22Rv1 (cell line): ENCODE results near the gene CDKN2AIP.

Experiments
- H3K27ac ChIP-seq: fragments of 450-650 bp; 2 replicates; pipeline ENCODE4 v1.5.1; 2017
- ZFX ChIP-seq: fragments of 450-650 bp; IDR thresholded peaks from 2 replicates; pipeline ENCODE4 v1.6.1; 2017; ENCODE audit warnings: antibody characterized with exemption, borderline replicate concordance
- TF ChIP-seq, protein P1 (sequence below): fragments of 450-650 bp; IDR thresholded peaks from 2 replicates; pipeline ENCODE4 v1.5.1; 2017; ENCODE audit warnings: mild to moderate bottlenecking

CDKN2AIP gene

DNA sequence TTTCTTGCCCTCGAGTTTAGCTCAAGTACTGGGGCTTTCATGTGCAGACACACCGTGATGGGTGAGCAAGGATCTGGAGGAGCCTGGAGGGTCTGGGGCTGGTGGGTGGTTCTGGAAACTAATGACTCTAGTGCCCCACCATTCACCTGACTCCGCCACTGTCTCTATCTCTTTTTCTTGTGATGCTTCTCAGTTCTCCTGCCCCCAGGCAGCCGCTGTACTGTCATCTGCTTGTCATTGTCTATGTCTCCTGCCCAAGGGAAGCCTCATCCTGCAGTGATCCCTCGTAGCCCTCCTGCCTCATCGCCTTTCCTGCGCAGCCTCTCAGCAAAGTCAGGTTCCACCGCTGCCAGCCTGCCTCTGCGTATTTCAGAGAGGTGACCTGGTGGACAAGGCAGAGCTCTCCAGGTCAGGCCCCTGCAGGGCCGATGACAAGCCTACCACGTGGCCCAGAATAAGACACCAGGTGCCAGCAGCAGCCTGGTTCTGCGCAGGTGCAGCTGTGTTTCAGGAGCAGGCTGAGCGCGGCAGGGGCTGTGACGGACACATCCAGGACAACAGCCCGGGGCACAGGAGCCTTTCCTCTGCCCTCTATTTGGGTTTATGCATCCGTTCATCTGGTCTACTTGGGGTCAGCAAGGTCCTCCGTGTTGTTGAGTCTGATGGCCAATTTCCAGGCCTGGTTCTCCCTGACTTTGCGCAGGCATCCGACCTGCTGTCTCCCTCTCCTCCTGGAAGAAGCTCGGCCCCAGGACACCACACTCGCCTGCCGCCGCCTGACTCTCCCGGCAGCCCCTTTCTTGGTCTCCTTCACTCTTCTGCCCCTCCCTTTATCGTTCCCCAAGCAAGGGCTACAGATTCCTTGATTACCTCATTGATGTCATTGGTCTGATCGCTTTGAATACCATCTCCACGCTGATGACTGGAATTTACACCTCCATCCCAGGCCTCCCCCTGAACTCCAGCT is 30.9 kb upstream of the CDKN2AIP start:
- no peak overlapping the region for H3K27ac ChIP-seq
- no peak for TF ChIP-seq ZFX
- TF ChIP-seq, protein P1, sequence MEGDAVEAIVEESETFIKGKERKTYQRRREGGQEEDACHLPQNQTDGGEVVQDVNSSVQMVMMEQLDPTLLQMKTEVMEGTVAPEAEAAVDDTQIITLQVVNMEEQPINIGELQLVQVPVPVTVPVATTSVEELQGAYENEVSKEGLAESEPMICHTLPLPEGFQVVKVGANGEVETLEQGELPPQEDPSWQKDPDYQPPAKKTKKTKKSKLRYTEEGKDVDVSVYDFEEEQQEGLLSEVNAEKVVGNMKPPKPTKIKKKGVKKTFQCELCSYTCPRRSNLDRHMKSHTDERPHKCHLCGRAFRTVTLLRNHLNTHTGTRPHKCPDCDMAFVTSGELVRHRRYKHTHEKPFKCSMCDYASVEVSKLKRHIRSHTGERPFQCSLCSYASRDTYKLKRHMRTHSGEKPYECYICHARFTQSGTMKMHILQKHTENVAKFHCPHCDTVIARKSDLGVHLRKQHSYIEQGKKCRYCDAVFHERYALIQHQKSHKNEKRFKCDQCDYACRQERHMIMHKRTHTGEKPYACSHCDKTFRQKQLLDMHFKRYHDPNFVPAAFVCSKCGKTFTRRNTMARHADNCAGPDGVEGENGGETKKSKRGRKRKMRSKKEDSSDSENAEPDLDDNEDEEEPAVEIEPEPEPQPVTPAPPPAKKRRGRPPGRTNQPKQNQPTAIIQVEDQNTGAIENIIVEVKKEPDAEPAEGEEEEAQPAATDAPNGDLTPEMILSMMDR, result no peak

DNA sequence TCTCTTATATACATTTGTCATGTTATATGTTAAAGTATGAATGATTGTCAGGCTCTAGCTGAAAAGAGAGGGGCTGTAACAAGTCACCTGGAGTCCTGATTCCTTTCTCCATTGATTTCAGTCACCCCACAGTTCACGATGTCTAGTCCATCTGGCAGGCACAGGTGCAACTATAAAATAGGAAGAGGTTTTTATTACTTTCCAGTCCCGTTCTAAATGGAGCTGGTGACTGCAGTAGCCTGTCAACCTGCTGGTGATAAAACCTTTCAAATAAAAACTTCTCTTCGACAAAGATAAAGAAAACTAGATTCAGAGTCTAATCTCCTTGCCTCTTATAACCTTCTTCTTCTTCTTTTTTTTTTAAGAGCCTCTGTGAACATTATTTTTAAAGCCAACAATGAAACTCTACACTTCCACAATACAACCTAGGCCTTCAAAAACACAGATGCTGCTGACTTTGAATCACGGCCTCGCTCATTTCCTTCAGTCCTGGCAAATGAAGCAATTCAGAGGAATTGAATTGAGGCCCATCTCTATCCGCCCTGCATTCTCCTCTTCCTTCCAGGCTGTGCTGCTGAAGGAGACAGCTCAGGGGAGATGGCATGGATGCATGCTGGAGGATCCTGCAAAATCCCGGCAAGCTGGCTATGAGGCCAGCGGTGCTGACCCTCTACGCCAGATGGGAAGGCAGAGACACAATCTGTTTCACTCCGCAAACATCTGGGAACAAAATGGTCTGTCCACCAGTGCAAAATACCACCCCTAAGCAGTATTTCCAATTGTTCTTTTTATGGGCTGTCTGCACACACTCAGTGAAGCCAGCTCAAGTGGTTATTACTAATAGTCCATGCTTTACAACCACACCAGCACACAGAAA is 27.3 kb upstream of the CDKN2AIP start:
- TF ChIP-seq, protein P1, result no peak
- TF ChIP-seq ZFX, result no peak
- no peak overlapping the region for H3K27ac ChIP-seq

DNA sequence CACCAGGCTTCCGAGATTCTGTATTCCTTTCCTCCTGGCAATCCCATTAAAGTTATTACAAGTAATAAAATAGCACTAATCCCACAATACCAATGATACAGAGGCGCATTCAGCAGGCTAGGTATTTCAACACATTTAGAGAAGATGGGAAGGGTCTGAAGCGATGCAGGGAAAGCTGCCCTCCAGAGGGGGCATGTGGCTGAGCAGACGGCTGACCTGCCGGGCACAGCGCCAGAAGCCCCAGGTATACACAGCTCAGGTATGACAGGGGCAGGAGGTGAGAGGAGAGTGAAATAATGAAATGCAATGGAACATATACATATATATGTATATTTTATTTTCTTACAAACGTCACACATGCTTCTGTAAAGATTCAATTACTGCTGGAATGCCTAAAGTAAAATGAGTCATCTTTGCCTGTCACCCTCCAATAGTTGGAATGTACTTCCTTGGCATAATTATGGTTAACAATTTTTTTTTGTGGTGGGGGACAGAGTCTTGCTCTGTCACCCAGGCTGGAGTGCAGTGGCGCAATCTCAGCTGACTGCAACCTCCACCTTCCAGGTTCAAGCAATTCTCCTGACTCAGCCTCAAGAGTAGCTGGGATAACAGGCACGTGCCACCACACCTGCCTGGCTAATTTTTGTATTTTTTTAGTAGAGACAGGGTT is 21.3 kb upstream of the CDKN2AIP start:
- TF ChIP-seq, protein P1, result no peak
- TF ChIP-seq ZFX, result no peak
- no peak overlapping the region for H3K27ac ChIP-seq

DNA sequence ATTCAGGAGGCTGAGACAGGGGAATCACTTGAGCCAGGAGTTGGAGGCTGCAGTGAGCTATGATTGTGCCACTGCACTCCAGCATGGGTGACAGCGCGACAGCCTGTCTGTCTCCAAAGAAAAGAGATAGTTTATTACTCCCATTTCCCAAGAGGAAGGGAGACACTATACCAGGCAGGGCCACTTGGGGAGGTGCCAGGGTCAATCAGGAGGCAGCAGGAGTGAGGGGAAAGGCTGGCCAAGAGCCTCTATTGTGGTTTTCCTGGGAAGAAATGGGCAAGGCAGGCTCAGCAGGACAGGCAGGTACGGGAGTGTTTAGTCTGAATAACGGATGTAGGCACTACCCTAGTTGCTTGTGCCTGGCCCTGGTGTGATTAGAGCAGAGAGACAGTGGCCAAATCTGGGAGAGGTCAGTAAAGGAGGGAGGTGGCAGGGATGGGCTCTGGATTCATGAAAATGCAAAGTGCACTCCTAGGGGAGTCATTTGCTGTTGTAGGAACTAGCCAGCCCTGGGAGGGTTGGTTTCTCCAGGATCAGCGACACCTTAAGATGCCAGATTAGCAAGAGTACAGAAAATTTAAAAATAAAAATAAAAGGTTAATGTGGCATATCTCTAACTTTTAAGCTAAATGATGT is 20.2 kb upstream of the CDKN2AIP start:
- TF ChIP-seq, protein P1, result no peak
- no peak for TF ChIP-seq ZFX
- no peak overlapping the region for H3K27ac ChIP-seq

DNA sequence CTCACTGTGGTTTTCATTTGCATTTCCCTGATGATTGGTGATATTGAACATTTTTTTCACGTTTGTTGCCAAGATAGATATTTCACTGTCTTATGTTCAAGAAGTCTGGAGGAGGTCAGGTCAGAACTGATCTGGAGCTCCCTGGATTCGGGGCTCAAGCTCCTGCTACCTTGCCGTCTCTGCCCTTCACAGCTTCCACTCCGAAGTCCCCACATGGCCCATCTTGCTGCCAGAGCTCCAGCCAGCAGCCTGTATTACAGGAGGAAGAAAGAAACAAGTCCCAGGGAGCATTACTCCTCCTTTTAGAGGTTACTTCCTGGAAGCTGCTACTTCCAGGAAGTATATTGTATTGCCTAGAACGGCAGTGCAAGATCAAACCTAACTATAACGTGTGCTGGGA is 17.9 kb upstream of the CDKN2AIP start:
- H3K27ac ChIP-seq, result no peak overlapping the region
- TF ChIP-seq, protein P1, result no peak

DNA sequence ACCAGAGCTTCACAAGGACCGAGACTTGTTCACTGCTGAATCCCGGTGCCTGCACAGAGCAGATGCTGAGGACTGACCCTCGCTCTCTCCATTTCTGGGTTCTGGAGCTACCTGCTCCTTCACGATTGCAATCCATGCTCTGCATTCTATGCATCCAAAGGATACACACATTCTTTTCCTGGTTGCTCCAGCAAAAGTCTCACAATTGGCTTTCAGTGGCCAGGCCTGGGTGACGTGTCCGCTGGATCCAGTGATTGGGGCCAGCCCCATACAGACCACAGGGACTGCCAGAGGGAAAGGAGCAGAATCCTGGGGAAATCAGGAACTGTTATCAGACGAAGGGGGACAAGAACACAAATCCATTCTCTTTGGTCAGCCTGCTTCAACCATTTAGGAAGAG is 14.9 kb upstream of the CDKN2AIP start:
- no peak overlapping the region for H3K27ac ChIP-seq
- TF ChIP-seq ZFX, result no peak
- TF ChIP-seq, protein P1, result no peak
